ENCODE measurements around the gene FBXW9.
"Not testable (repeated sequence)": the region's sequence is repeated elsewhere in the genome, so short reads cannot be mapped to it uniquely, and the experiment has no call there.

The FBXW9 gene

DNA sequence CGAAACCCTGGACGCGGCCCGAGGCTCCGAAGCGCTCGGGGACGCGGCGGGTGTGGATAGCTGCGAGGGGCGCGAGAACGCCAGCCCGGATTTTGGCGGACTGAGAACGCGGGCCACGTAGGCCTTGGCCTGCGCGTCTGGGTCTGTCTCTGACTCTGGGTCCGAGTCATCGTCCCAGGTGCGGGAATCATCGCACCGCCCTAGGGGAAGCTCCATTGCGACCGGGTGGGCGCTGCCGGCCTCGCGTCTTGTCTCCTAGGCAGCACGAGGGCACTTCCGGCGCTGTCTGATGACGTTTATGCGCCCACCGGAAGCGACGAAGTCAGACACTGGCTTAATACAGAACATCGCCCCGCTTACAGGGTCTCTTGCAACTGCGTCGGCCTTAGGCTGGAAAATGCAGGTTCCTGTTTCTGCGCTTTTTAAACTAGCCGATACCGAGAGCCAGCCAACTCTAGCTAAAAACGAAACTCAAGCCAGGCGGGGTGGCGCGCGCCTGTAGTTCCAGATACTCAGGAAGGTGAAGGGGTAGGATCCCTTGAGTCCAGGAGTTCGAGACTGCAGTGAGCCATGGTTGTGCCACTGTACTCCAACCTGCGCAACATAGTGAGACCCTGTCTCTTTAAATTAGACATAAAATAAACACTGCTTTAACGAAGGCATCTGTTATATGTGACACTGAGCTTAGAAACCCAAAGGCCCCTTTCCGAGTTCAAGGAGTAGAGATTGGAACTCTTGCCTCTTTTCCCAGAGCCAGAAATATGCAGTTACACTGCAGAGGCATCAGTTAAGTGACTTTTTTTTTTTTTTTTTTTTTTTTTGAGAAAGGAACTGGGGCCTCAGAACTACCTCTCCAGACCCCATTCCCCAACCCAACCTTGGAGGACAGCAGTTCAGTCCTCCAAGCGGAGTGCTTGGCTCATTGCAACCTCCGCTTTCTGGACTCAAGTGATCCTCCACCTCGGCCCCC, at the start of gene FBXW9:
Gene FBXW9 (minus strand): TSS at position 266 of the 970 bp plus-strand sequence. CDS start 50 bp downstream, at position 216.
- Histone ChIP-seq H3K4me1 (ENCODE audit: control insufficient read depth, insufficient read depth, low read length) (peaks cover 6% of the 10 kb centered on the region), H3K27ac (ENCODE audit: low read depth, low read length) (peak within 1 kb of the TSS; percentile 90), H3K4me3 (ENCODE audit: low read length) (peak within 1 kb of the TSS; percentile 97), H3K36me3 (ENCODE audit: control insufficient read depth, insufficient read depth, low read length) (peaks cover 15% of the 10 kb centered on the region), H3K9ac (ENCODE audit: low read length) (no peak within 1 kb of the TSS), H3K27me3 (ENCODE audit: control insufficient read depth, insufficient read depth, low read length) (no peaks in the 10 kb centered on the region)

DNA sequence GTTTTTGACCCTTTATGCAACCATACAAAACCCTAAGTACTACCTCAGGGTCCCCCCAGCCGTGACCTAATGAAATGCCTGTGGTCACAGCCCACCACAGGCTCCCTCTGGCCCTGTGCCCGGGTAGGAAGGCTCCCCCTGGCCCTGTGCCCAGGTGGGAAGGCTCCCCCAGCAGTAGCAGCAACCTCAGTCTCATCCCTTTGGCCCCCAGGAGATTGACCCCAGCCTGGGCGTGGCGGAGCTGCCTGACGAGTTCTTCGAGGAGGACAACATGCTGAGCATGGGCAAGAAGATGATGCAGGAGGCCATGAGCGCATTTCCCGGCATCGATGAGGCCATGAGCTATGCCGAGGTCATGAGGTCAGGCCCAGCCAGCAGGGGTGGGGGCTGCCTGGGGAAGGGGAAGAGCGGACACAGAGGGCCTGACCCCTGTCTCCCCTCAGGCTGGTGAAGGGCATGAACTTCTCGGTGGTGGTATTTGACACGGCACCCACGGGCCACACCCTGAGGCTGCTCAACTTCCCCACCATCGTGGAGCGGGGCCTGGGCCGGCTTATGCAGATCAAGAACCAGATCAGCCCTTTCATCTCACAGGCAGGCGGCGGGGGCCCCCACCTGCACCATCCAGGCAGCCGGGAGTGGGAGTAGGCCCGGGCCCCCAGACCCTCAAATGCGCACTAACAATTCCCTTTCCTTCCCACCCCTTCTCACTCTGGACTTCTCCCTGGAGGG, 48.9 kb upstream of the FBXW9 start:
- peaks cover 28% of the 10 kb centered on the region for H3K36me3 ChIP-seq (ENCODE audit: control insufficient read depth, insufficient read depth, low read length)
- H3K27me3 ChIP-seq (ENCODE audit: control insufficient read depth, insufficient read depth, low read length) = no peaks in the 10 kb centered on the region
- no peak overlapping the region for H3K4me3 ChIP-seq (ENCODE audit: low read length)
- H3K9ac ChIP-seq (ENCODE audit: low read length) = no peak overlapping the region
- no peak overlapping the region for H3K27ac ChIP-seq (ENCODE audit: low read depth, low read length)
- no peaks in the 10 kb centered on the region for H3K4me1 ChIP-seq (ENCODE audit: control insufficient read depth, insufficient read depth, low read length)

DNA sequence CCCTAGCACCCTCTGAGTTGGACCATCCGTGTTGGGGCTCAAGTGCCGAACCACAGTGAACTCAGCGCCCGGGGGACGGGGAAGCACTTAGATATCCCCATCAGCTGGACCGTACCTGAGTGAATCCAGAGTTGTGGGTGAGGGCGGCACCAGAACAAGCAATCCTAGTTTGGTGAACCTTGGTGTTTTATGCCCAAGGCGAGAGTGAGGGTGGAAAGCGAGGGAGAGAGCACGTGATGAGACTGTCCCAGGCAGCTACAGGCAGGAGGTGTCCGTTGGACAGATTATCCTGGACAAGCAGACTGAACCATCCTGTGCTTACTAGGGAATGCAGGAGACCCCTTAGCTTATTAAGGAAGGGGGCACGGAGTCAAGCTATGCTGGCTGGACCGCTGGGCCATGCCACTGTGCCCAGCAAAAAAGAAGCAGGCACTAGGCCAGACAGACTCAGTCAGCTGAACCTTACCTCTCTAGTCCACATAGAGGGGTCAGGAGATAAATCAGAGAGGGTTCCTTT, 41.5 kb upstream of the FBXW9 start:
- Histone ChIP-seq H3K4me1 (ENCODE audit: control insufficient read depth, insufficient read depth, low read length) (peaks cover 19% of the 10 kb centered on the region), H3K4me3 (ENCODE audit: low read length) (peak overlapping the region; percentile 93), H3K36me3 (ENCODE audit: control insufficient read depth, insufficient read depth, low read length) (peaks cover 12% of the 10 kb centered on the region), H3K27ac (ENCODE audit: low read depth, low read length) (peak overlapping the region; percentile 91), H3K9ac (ENCODE audit: low read length) (peak overlapping the region; percentile 16), H3K27me3 (ENCODE audit: control insufficient read depth, insufficient read depth, low read length) (no peaks in the 10 kb centered on the region)

DNA sequence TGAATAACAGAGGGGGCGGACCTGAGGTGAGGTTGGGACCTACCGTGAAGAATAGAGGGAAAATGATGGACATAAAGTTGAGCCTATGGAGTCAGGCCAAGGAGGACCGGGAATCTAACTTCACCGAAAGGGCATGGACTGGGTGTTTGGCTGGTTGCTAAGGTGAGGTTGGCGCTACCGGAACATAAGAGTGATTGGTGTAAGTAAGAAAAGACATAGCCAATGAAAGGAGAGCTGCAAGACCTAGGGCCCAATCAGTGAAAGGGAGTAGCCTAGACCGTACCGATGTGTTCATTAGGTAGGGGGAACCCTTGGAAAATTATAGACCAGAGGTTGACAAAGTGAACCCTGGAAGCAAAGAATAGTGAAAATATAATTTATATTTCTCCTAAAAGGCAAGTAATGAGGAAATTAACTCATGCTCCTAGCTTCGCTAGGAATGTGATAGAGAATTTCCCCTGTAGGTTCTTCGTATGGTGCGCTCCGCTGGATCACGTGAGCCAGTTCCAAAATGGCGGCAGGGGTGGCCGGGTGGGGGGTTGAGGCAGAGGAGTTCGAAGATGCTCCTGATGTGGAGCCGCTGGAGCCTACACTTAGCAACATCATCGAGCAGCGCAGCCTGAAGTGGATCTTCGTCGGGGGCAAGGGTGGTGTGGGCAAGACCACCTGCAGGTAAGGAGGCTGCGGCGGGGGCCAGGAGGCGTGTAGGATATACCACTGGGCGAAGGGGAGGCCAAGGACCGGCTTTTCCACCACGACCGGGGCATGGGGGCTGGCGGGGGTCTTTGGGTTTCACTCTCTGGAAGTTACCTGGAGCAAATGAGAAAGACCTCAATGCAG, 40.8 kb upstream of the FBXW9 start, which contains the start of gene GET3:
Gene GET3 (plus strand): TSS at position 503 of the 840 bp plus-strand sequence. CDS start 9 bp downstream, at position 512.
- peak within 1 kb of the TSS; percentile 91 for H3K27ac ChIP-seq (ENCODE audit: low read depth, low read length)
- H3K4me1 ChIP-seq (ENCODE audit: control insufficient read depth, insufficient read depth, low read length) = peaks cover 21% of the 10 kb centered on the region

DNA sequence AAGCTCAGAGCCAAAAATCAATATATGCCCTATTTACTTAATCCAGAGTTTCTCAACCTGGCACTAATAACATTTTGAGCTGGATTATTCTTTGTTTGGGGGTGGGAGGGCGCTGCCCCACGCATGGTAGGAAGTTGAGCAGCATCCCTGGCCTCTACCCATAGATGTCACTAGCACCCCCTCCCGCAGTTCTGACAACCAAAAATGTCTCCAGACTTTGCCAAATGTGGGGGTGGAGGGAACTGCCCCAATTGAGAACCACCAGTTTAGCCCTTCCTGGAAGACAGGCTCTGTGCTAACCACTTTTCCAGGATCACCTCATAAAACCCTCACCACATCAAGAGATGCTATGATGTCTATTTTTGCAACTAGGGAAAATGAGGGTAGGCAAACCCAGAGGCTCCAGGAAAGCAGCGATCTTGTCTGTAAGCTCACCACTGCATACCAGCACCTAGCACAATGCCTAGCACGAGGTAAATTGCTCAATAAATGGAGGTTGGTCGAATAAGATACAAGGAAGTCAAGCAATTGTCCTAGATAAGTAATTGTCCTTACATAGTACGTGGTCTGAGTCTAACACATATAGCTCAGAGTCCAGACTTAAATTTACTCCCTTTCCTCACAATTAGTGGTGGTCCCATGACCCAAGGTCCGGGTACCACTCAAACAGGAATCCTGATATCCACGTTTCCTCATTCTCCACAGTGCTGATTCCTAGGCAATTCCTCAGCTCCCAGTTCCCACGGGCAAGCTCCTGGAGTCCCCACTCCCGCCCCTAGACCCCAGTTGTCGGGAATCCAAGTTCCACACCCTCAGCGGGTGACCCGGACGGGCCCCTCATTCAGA, 37.2 kb upstream of the FBXW9 start:
- Histone ChIP-seq H3K27me3 (ENCODE audit: control insufficient read depth, insufficient read depth, low read length) (no peaks in the 10 kb centered on the region), H3K4me1 (ENCODE audit: control insufficient read depth, insufficient read depth, low read length) (peaks cover 21% of the 10 kb centered on the region), H3K4me3 (ENCODE audit: low read length) (peak overlapping the region; percentile 63), H3K9ac (ENCODE audit: low read length) (peak overlapping the region; percentile 7), H3K27ac (ENCODE audit: low read depth, low read length) (peak overlapping the region; percentile 93), H3K36me3 (ENCODE audit: control insufficient read depth, insufficient read depth, low read length) (peaks cover 25% of the 10 kb centered on the region)

More for the DNA sequence above, 40.8 kb upstream of the FBXW9 start, which contains the start of gene GET3:
- Histone ChIP-seq H3K36me3 (ENCODE audit: control insufficient read depth, insufficient read depth, low read length) (peaks cover 9% of the 10 kb centered on the region), H3K9ac (ENCODE audit: low read length) (peak within 1 kb of the TSS; percentile 25), H3K27me3 (ENCODE audit: control insufficient read depth, insufficient read depth, low read length) (no peaks in the 10 kb centered on the region), H3K4me3 (ENCODE audit: low read length) (peak within 1 kb of the TSS; percentile 93)

DNA sequence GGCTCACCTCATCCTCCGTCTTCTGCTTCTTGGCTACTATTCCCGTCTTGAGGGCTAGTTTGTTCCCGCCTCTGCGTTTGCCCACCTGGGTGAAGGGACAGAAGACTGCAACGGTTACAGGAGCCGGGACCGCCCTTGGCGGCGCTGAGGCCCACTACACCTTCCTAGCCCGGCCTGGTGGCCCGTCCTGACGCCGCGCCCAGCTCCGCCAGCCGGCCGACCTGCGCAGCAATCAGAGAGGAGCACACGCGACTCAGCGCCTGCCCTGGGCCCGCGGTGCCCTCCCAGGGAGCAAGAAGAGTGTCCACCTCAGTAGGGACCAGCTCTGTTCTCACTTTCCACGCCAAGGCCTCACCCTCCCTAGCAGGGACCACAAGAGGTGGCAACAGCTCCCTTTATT, 34.9 kb upstream of the FBXW9 start:
- H3K9ac ChIP-seq (ENCODE audit: low read length) = no peak overlapping the region
- H3K27me3 ChIP-seq (ENCODE audit: control insufficient read depth, insufficient read depth, low read length) = no peaks in the 10 kb centered on the region
- H3K36me3 ChIP-seq (ENCODE audit: control insufficient read depth, insufficient read depth, low read length) = peaks cover 24% of the 10 kb centered on the region
- H3K27ac ChIP-seq (ENCODE audit: low read depth, low read length) = no peak overlapping the region
- H3K4me1 ChIP-seq (ENCODE audit: control insufficient read depth, insufficient read depth, low read length) = peaks cover 13% of the 10 kb centered on the region
- H3K4me3 ChIP-seq (ENCODE audit: low read length) = no peak overlapping the region

DNA sequence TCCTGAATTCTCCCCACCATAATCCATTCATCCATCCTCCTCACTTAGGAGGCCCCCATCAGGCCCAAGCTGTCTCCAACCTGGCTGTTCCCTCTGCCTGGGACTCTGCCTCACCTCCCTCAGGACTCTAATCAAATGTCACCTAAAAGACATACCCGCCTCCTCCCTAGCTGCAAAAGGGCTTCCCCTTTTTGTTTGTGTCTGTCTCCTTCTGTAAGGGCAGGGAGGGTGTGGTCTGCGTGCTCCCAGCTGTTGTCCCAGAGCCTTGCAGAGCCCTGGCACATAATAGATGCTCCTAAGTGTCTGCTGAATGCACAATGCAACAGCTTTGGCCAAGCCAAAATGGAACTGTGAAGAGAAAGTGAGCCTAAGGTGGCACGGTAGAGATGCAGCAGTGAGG, 33.6 kb upstream of the FBXW9 start:
- Histone ChIP-seq H3K27ac (ENCODE audit: low read depth, low read length) (no peak overlapping the region), H3K4me1 (ENCODE audit: control insufficient read depth, insufficient read depth, low read length) (peaks cover 12% of the 10 kb centered on the region), H3K36me3 (ENCODE audit: control insufficient read depth, insufficient read depth, low read length) (peaks cover 24% of the 10 kb centered on the region), H3K27me3 (ENCODE audit: control insufficient read depth, insufficient read depth, low read length) (no peaks in the 10 kb centered on the region), H3K9ac (ENCODE audit: low read length) (no peak overlapping the region), H3K4me3 (ENCODE audit: low read length) (no peak overlapping the region)

DNA sequence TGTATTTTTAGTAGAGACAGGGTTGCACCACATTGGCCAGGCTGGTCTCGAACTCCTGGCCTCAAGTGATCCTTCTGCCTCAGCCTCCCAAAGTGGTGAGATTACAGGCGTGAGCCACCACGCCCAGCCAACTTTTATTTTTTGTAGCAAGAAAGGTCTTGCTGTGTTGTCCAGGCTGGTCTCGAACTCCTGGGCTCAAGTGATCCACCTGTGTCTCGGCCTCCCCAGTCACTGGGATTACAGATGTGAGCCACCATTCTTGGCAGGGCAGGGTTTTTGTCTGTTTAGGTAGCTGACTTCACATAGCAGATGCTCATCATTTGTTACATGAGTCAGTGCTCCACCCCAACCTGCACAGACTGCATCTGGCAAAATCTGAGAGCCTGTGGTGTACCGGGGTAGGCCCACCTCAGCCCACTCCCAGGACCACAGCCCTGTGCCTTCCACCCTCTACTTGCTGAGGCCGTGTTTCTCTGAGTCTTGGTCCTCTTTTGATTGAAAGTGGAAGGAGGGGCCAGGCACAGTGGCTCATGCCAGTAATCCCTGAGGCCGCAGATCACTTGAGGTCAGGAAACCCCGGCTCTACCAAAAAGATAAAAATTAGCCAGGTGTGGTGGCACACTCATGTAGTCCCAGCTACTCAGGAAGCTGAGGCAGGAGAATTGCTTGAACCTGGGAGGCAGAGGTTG, 31.5 kb upstream of the FBXW9 start:
- H3K36me3 ChIP-seq (ENCODE audit: control insufficient read depth, insufficient read depth, low read length) = peaks cover 24% of the 10 kb centered on the region
- peaks cover 8% of the 10 kb centered on the region for H3K4me1 ChIP-seq (ENCODE audit: control insufficient read depth, insufficient read depth, low read length)
- no peaks in the 10 kb centered on the region for H3K27me3 ChIP-seq (ENCODE audit: control insufficient read depth, insufficient read depth, low read length)
- H3K27ac ChIP-seq (ENCODE audit: low read depth, low read length) = no peak overlapping the region
- no peak overlapping the region for H3K4me3 ChIP-seq (ENCODE audit: low read length)
- H3K9ac ChIP-seq (ENCODE audit: low read length) = no peak overlapping the region

DNA sequence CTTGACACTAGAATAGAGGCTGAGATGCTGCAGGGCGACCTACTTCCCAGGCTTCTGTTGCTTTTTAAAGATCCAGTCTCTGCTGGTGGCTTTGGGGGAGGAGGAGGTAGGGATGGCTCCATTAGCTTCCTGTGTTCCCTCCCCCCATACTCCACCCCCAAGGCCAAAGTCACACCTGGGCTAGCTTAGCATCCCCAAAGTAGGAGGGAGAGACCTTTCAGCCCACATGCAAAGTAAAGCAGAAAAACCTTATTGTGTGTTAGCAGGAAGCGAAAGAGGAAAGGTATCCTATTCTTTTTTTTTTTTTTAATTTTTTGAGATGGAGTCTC, 30.5 kb upstream of the FBXW9 start:
- no peaks in the 10 kb centered on the region for H3K27me3 ChIP-seq (ENCODE audit: control insufficient read depth, insufficient read depth, low read length)
- no peak overlapping the region for H3K9ac ChIP-seq (ENCODE audit: low read length)
- H3K4me1 ChIP-seq (ENCODE audit: control insufficient read depth, insufficient read depth, low read length) = peaks cover 7% of the 10 kb centered on the region
- H3K36me3 ChIP-seq (ENCODE audit: control insufficient read depth, insufficient read depth, low read length) = peaks cover 24% of the 10 kb centered on the region
- H3K27ac ChIP-seq (ENCODE audit: low read depth, low read length) = no peak overlapping the region
- no peak overlapping the region for H3K4me3 ChIP-seq (ENCODE audit: low read length)

DNA sequence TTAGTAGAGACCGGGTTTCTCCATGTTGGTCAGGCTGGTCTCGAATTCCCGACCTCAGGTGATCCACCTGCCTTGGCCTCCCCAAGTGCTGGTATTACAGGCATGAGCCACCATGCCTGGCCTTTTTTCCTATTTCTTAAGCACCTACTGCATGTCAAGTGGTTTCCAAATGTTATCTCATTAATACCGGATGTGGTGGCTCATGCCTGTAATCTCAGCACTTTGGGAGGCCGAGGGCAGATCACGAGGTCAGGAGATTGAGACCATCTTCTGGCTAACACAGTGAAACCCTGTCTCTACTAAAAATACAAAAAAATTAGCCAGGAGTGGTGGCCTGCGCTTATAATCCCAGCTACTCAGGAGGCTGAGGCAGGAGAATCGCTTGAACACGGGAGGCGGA, 29.2 kb upstream of the FBXW9 start:
- H3K36me3 ChIP-seq (ENCODE audit: control insufficient read depth, insufficient read depth, low read length) = peaks cover 14% of the 10 kb centered on the region
- not testable (repeated sequence) for H3K9ac ChIP-seq (ENCODE audit: low read length); H3K27ac ChIP-seq (ENCODE audit: low read depth, low read length); H3K4me3 ChIP-seq (ENCODE audit: low read length); H3K4me1 ChIP-seq (ENCODE audit: control insufficient read depth, insufficient read depth, low read length); H3K27me3 ChIP-seq (ENCODE audit: control insufficient read depth, insufficient read depth, low read length)

All from rectal smooth muscle tissue (tissue), 1 donor.